GM19468 (cell line): ENCODE measurements around the gene DARS1.
A peak's percentile ranks its signal among the peaks of the same experiment; 100 is the strongest.
"Not testable (repeated sequence)": the region's sequence is repeated elsewhere in the genome, so short reads cannot be mapped to it uniquely, and the experiment has no call there.

Source experiments
- ATAC-seq: cut with Tn5 transposase; IDR thresholded peaks from one replicate; pipeline ENCODE4 v1.9.1; 2021; ENCODE audit warnings: mild to moderate bottlenecking, moderate library complexity, moderate number of reproducible peaks; ENCODE audit not compliant: unreplicated experiment; ENCODE audit errors: extremely low read depth

The DARS1 gene

GRCh38 chr2:135898234-135898786 lies 87.1 kb downstream of the DARS1 start:
- no peak for ATAC-seq

DNA sequence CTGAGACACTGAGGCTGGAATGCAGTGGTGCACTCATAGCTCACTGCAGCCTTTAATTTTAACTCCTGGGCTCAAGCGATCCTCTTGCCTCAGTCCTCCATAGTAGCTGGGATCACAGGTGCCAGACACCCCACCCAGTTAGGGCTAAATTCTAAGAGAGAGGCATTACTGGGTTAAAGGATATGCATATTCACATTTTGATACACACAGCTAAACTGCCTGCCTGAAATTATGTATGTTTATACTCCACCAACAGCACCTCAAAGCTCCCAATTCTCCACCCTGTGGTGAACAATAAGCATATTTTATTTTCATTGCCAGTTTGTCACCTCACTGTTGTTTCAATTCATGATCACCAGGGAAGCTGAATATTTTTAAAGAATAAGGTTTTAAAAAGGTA lies 90.5 kb downstream of the DARS1 start:
- ATAC-seq = no peak

GRCh38 chr2:135893374-135893794 lies 92.0 kb downstream of the DARS1 start:
- no peak for ATAC-seq

DNA sequence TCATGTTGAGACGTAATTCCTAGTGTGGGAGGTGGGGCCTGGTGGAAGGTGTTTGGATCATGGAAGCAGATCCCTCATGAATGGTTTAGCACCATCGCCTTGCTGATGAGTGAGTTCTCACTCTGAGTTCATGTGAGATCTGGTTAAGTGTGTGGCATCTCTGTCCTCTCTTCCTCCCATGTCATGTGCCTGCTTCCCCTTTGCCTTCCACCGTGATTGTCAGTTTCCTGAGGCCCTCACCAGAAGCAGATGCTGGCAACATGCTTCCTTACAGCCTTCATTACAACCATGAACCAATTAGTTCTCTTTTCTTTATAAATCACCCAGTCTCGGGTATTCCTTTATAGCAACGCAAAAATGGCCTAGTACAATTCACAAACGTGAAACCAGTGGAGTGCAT lies 94.6 kb downstream of the DARS1 start:
- ATAC-seq = no peak

DNA sequence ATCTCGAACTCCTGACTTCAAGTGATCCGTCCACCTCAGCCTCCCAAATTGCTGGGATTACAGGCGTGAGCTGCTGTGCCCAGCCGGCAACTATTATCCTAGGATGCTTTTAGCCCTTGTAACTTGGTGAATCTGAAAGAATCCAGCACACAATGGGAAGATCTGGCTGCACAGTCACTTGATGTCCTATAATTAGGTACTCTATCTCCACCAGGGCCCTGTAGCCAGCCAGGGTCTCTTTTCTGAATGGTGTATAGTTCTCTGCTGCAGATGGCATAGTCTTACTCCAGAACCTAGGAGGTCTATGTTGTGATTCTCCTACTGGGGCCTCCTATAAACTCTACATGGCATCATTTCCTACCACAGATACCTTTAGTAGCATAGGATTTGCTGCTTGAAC lies 95.3 kb downstream of the DARS1 start:
- no peak for ATAC-seq

DNA sequence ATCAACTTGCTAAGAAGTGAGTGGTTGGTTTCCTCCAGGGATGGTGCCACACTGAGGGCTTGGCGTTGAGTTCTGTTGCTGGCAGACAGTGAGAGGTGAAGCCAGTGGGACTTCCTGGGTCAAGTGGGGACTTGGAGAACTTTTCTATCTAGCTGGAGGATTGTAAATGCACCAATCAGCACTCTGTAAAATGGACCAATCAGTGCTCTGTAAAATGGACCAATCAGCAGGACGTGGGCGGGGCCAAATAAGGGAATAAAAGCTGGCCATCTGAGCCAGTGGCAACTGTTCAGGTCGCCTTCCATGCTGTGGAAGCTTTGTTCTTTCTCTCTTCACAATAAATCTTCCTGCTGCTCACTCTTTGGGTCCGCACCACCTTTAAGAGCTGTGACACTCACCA lies 96.8 kb downstream of the DARS1 start:
- ATAC-seq = not testable (repeated sequence)

GRCh38 chr2:135885709-135886108 lies 99.7 kb downstream of the DARS1 start:
- no peak for ATAC-seq

DNA sequence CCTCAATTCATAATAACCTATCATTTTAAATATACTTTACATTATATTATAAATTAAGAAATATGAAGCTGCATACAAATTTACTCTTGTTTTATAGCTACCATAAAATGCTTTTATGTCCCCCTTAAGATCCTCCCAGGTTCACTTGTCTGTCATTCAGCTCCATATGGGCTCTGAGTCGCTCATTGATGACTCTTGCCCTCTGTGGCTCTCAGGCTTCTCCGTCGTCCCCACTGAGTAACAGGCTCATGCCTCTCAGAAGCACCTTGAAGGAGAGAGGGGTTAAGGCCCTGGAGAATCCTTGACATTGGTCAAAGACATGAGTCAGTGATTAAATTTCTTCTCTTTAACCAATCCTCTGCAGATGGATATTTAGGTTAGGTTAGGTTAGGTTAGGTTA lies 103.0 kb downstream of the DARS1 start:
- ATAC-seq = no peak

DNA sequence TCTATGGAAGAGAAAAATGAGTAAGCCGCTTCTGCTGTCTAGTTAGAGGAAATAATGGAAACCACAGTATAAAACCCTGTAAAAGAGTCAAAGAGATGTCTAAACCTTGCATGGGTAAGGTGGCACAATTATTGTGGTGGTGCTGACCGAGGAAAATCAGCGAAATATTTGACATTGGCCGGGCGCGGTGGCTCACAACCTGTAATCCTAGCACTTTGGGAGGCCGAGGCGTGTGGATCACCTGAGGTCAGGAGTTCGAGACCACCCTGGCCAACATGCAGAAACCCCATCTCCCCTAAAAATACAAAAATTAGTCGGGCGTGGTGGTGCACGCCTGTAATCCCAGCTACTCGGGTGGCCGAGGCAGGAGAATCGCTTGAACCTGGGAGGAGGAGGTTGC lies 108.7 kb downstream of the DARS1 start:
- ATAC-seq = not testable (repeated sequence)

- peak; percentile 90 for ATAC-seq
Observed at GRCh38 chr2:135876066-135876711, 109.2 kb downstream of the DARS1 start, which contains the start of gene MCM6. Gene MCM6, minus strand, starts transcription at chr2:135876443. Its CDS starts 78 bp downstream, at chr2:135876365.

DNA sequence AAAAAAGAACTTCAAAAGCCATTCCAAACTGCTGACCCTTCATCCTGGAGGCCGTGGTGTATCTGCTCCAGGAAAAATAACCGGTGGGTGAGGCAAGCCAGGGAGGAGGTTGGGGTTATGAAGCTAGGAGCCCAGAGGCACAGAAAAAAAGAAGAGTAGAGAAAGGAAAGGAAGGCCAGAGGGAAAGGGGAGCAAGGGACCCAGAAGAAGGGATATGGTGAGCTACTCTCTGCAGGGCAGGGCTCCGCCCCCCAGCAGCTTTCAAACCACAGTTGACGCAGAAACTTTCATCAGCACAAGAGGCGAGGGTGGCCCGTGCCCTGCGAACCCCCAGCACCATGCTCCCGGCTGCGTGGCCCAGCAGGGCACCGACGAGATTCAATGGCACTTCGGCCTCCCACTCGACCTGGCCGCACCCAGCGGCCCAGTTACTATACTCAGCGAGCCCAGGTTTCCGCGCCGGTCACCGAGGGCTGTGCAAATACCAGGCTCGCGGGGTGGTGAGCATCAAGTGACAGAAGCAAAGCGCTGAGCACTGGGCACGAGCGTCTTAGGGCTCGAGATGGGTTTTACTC lies 109.8 kb downstream of the DARS1 start:
- peak; percentile 31 for ATAC-seq

GRCh38 chr2:135874777-135875365 lies 110.6 kb downstream of the DARS1 start:
- no peak for ATAC-seq

DNA sequence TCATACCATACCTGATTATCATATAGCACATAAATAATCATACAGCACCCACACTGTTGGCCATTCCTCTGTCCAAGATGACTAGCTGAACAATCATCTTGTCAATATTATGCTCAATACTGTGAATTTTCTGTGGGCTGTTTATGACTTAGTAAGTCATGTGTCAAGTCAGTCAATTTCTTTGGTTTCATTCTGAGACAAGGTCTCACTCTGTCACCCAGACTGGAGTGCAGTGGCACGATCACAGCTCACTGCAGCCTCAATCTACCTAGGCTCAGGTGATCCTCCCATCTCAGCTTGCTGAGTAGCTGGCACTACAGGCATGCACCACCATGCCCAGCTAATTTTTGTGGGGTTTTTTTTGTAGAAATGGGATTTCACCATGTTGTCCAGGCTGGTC lies 114.9 kb downstream of the DARS1 start:
- no peak for ATAC-seq

GRCh38 chr2:135863233-135863632 lies 122.2 kb downstream of the DARS1 start:
- no peak for ATAC-seq

DNA sequence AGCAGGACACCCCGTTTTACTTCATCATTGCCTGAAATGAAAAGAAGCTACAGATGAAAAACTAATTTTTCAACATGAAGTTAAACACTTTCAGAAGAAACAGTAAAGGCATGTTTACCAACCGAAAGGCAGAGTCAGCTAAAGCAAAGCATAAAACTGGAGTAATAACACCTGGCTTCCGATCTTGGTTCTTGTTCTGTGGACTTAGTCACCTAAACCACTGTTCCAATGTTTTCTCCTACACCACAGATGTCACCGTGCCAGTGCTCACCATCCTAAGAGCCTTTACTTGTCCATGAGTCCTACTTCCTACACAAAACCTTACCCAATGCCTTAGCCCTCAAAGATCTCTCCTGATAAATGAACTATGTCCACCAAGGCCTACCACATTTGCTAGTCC lies 122.7 kb downstream of the DARS1 start:
- ATAC-seq = no peak
